H1 (cell line): Measurements from ENCODE around the gene GBP5.

Source experiments
- ASH2L ChIP-seq: fragments of 200-600, 300-600 bp; sonication (generic); IDR thresholded peaks from one replicate; pipeline ENCODE4 v1.7.1; 2017; ENCODE audit warnings: low read length
- EZH2 ChIP-seq: fragments of 200-600 bp; sonication (generic); IDR thresholded peaks from 2 replicates; pipeline ENCODE4 v1.7.1; 2012; ENCODE audit warnings: low read depth, mild to moderate bottlenecking, moderate library complexity, low read length, inconsistent platforms; ENCODE audit not compliant: severe bottlenecking
- POLR2A ChIP-seq, 2 experiments: IDR thresholded peaks; 1 replicate in 1 of 2; 2 replicates in 1 of 2; pipeline ENCODE4 v1.6.1; 2011; ENCODE audit warnings: low read depth in 2 of 2, low read length in 2 of 2, mild to moderate bottlenecking in 2 of 2; ENCODE audit errors: control extremely low read depth in 1 of 2
- RNF2 ChIP-seq: fragments of 200-900, 300-1000 bp; sonication (generic); IDR thresholded peaks from 2 replicates; pipeline ENCODE4 v1.7.1; 2016; ENCODE audit warnings: borderline replicate concordance, low read depth, mild to moderate bottlenecking, antibody characterized with exemption, low read length; ENCODE audit not compliant: poor library complexity, severe bottlenecking; ENCODE audit errors: missing control alignments
- SP2 ChIP-seq: IDR thresholded peaks from 2 replicates; pipeline ENCODE4 v1.6.1; 2012; ENCODE audit warnings: mild to moderate bottlenecking, low read length, inconsistent platforms
- TF ChIP-seq, protein P1 (sequence below), 3 experiments: IDR thresholded peaks; 1 replicate in 2 of 3; 2 replicates in 1 of 3; pipeline versions ENCODE4 v1.5.1 to v1.6.1; 2011; ENCODE audit warnings: low read length in 3 of 3, mild to moderate bottlenecking in 3 of 3, inconsistent platforms in 2 of 3, low read depth in 1 of 3, moderate library complexity in 1 of 3; ENCODE audit not compliant: insufficient read depth in 1 of 3; ENCODE audit errors: control extremely low read depth in 1 of 3

DNA sequence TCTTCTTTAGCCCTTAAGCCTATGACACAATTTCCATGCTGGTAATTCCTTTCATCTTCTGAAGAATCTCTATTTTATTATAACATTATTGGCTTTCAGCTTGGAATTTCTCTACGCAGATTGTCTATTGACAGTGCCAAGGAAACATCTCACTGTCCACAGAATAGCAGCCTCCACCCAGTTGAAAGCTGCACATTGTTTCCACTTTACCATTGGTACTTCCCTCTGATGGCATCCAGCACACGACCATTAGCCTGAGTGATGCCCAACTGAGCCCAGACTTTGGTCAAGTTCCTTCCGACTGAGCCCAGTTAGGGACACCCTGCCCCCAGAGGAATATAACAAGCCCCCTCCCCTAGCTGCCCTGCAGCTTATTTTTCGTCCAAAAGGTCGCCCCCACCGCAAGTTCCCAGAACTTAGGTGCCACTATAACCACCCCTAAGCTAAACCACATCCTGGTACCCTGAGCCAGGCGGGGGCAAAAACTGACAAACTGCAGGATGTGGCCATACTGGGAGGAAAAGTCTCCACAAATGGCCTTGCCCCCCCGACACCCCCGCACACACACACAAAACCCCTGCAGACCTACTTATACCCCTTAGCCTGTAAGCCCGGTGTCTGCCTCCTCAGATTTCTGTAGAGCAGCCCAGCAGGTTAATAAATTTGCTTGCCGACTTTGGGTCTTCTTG is 13.2 kb downstream of the GBP5 start:
- TF ChIP-seq, protein P1, sequence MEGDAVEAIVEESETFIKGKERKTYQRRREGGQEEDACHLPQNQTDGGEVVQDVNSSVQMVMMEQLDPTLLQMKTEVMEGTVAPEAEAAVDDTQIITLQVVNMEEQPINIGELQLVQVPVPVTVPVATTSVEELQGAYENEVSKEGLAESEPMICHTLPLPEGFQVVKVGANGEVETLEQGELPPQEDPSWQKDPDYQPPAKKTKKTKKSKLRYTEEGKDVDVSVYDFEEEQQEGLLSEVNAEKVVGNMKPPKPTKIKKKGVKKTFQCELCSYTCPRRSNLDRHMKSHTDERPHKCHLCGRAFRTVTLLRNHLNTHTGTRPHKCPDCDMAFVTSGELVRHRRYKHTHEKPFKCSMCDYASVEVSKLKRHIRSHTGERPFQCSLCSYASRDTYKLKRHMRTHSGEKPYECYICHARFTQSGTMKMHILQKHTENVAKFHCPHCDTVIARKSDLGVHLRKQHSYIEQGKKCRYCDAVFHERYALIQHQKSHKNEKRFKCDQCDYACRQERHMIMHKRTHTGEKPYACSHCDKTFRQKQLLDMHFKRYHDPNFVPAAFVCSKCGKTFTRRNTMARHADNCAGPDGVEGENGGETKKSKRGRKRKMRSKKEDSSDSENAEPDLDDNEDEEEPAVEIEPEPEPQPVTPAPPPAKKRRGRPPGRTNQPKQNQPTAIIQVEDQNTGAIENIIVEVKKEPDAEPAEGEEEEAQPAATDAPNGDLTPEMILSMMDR (IDR thresholded peaks at IDR 0.05; ENCODE audit: control extremely low read depth in 1 of 3, insufficient read depth in 1 of 3, low read depth in 1 of 3, low read length in 3 of 3): no peak
- no peak for TF ChIP-seq EZH2
- TF ChIP-seq ASH2L: no peak
- no peak for TF ChIP-seq RNF2
- no peak for TF ChIP-seq POLR2A (IDR thresholded peaks at IDR 0.05; ENCODE audit: control extremely low read depth in 1 of 2, low read depth in 2 of 2, low read length in 2 of 2)
- no peak for TF ChIP-seq SP2
